Endothelial cell of umbilical vein (primary cell): ENCODE results near the gene RNF6. TPM values are rescaled to one million over a fixed set of nuclear protein-coding genes. Genes with fewer than 3 reads are reported as not detected.
"Not testable (repeated sequence)": the region's sequence is repeated elsewhere in the genome, so short reads cannot be mapped to it uniquely, and the experiment has no call there.

Experiments used
- BruUV-seq: library from RNA; stranded (reverse); fragments of 400-500 nt; replicated peaks from 2 replicates; lab custom pipeline; 2021; lab: Mats Ljungman, UMichigan
- CTCF ChIA-PET: fragments of 300-600, 350-600 bp; sonication (Branson Sonifier 250); formaldehyde crosslinking; loops from one replicate; lab custom pipeline; 2021; ENCODE audit warnings: antibody characterized with exemption, inconsistent platforms; lab: Charles Lee
- POLR2A ChIA-PET: fragments of 300-600, 350-600 bp; sonication (Branson Sonifier 250); formaldehyde crosslinking; loops from one replicate; lab custom pipeline; 2021; ENCODE audit warnings: antibody characterized with exemption, inconsistent platforms; lab: Charles Lee
- DNase-seq: peaks from one replicate; pipeline ENCODE4 v3.0.0-alpha.2; 2011; ENCODE audit warnings: low read depth, low spot score
- FAIRE-seq: peaks from 2 replicates; lab custom pipeline; 2011; peaks lifted over from hg19 to GRCh38; lab: Jason Lieb, UNC
- H2AFZ ChIP-seq: 2 replicates; pipeline ENCODE4 v1.6.0; 2012; ENCODE audit warnings: low read depth, low read length, control low read depth, inconsistent platforms
- H3K27ac ChIP-seq: 2 replicates; pipeline ENCODE4 v1.5.1; 2011; ENCODE audit warnings: low read depth, mild to moderate bottlenecking, control low read depth, low read length, moderate library complexity; ENCODE audit not compliant: insufficient read depth
- H3K27me3 ChIP-seq, 2 experiments: 2 replicates each; pipeline versions ENCODE4 v1.6.0 to v1.6.1; 2011; ENCODE audit warnings: low read length in 2 of 2, mixed read lengths in 1 of 2; ENCODE audit not compliant: control insufficient read depth in 2 of 2, insufficient read depth in 2 of 2
- H3K36me3 ChIP-seq, 2 experiments: 2 replicates in 1 of 2; 3 replicates in 1 of 2; pipeline ENCODE4 v1.5.1; 2011; ENCODE audit warnings: low read length in 2 of 2, mild to moderate bottlenecking in 1 of 2, moderate library complexity in 1 of 2; ENCODE audit not compliant: control insufficient read depth in 2 of 2, insufficient read depth in 2 of 2; ENCODE audit errors: extremely low read depth in 1 of 2
- H3K4me1 ChIP-seq: 3 replicates; pipeline ENCODE4 v1.5.1; 2011; ENCODE audit warnings: mild to moderate bottlenecking, low read length; ENCODE audit not compliant: control insufficient read depth, insufficient read depth; ENCODE audit errors: extremely low read depth
- H3K4me2 ChIP-seq: 2 replicates; pipeline ENCODE4 v1.6.1; 2011; ENCODE audit warnings: low read length, control low read depth, mixed read lengths; ENCODE audit not compliant: insufficient read depth
- H3K4me3 ChIP-seq, 3 experiments: fragments of 200-600 bp in 1 of 3; sonication (generic), shearing (Covaris generic) in 1 of 3; replicated peaks in 1 of 3; 2 replicates each; pipeline ENCODE4 v1.5.1; 2011 to 2016; ENCODE audit warnings: control low read depth in 3 of 3, low read length in 3 of 3, mild to moderate bottlenecking in 2 of 3, inconsistent platforms in 1 of 3, low read depth in 1 of 3, moderate library complexity in 1 of 3; ENCODE audit not compliant: insufficient read depth in 1 of 3
- H3K79me2 ChIP-seq: 2 replicates; pipeline ENCODE4 v1.6.0; 2012; ENCODE audit warnings: low read length, inconsistent platforms; ENCODE audit not compliant: control insufficient read depth, insufficient read depth
- H3K9ac ChIP-seq: replicated peaks from 2 replicates; pipeline ENCODE3; 2011; ENCODE audit warnings: low read length, control low read depth; ENCODE audit not compliant: insufficient read depth; ENCODE audit errors: extremely low read depth
- H3K9me1 ChIP-seq: replicated peaks from 3 replicates; pipeline ENCODE4 v1.6.0; 2011; ENCODE audit warnings: mild to moderate bottlenecking, low read length; ENCODE audit not compliant: control insufficient read depth, insufficient read depth; ENCODE audit errors: extremely low read depth
- H3K9me3 ChIP-seq: replicated peaks from 2 replicates; pipeline ENCODE4 v1.5.1; 2012; ENCODE audit warnings: low read length, inconsistent platforms; ENCODE audit not compliant: control insufficient read depth, insufficient read depth
- H4K20me1 ChIP-seq: replicated peaks from 2 replicates; pipeline ENCODE3; 2011; ENCODE audit warnings: mild to moderate bottlenecking, low read length; ENCODE audit not compliant: control insufficient read depth, insufficient read depth; ENCODE audit errors: extremely low read depth
- CTCF ChIP-seq, 2 donors: IDR thresholded peaks; 1 replicate in 1 of 2; 2 replicates in 1 of 2; pipeline ENCODE4 v1.5.1; 2011; ENCODE audit warnings: low read length in 2 of 2, mild to moderate bottlenecking in 2 of 2, moderate library complexity in 2 of 2, control low read depth in 1 of 2, inconsistent platforms in 1 of 2, low read depth in 1 of 2; ENCODE audit not compliant: insufficient read depth in 1 of 2; ENCODE audit errors: extremely low read depth in 1 of 2
- EZH2 ChIP-seq: IDR thresholded peaks from 2 replicates; pipeline ENCODE4 v1.6.1; 2012; ENCODE audit warnings: borderline replicate concordance, low read depth, mild to moderate bottlenecking, moderate library complexity, low read length, inconsistent platforms; ENCODE audit not compliant: severe bottlenecking
- FOS ChIP-seq: IDR thresholded peaks from 2 replicates; pipeline ENCODE4 v1.6.1; 2011; ENCODE audit warnings: mild to moderate bottlenecking, low read length, moderate library complexity, borderline replicate concordance; ENCODE audit not compliant: insufficient read depth
- GATA2 ChIP-seq: IDR thresholded peaks from 2 replicates; pipeline ENCODE4 v1.7.0; 2011; ENCODE audit warnings: low read depth, mild to moderate bottlenecking, moderate library complexity, mixed read lengths, low read length; ENCODE audit not compliant: insufficient read length, insufficient read depth
- JUN ChIP-seq: IDR thresholded peaks from 2 replicates; pipeline ENCODE4 v1.6.1; 2011; ENCODE audit warnings: borderline replicate concordance, low read depth; ENCODE audit not compliant: insufficient read length, insufficient read depth
- MAX ChIP-seq: IDR thresholded peaks from 2 replicates; pipeline ENCODE4 v1.6.1; 2011; ENCODE audit not compliant: insufficient read depth, insufficient read length
- MYC ChIP-seq: IDR thresholded peaks from one replicate; pipeline ENCODE4 v1.6.1; 2011; ENCODE audit warnings: mild to moderate bottlenecking, low read depth, low read length
- POLR2A ChIP-seq: IDR thresholded peaks from 2 replicates; pipeline ENCODE4 v1.6.1; 2012; ENCODE audit warnings: low read depth, mild to moderate bottlenecking, control low read depth, low read length
- POLR2AphosphoS5 ChIP-seq: IDR thresholded peaks from 2 replicates; pipeline ENCODE4 v1.6.1; 2012; ENCODE audit warnings: low read depth, mild to moderate bottlenecking, control low read depth, low read length, moderate library complexity; ENCODE audit not compliant: insufficient read depth
- dilution Hi-C: fragments of 300-500 bp; cut with MboI; formaldehyde crosslinking; loops from one replicate; pipeline ENCODE4 v1.15.0; 2019; ENCODE audit warnings: low sequenced_read_pairs; ENCODE audit not compliant: extremely low pct_ligation_motif_present
- intact Hi-C: fragments of 100-400 bp; cut with micrococcal nuclease; formaldehyde crosslinking; loops from one replicate; pipeline ENCODE4 v1.10.0; 2022
- polyA plus RNA-seq, 4 experiments: library from polyadenylated mRNA; depleted of rRNA in 3 of 4; stranded (reverse) in 3 of 4; unstranded in 1 of 4; fragments of >200 nt; gene quantifications; 2 replicates each; pipeline versions ENCODE4 v1.2.1 to v1.2.3, GENCODE V29; 2011 to 2012; ENCODE audit warnings: missing spikeins in 1 of 4
- total RNA-seq: library from RNA; stranded (reverse); gene quantifications from 2 replicates; pipeline ENCODE4 v1.2.3, GENCODE V29; 2021

Gene RNF6
- total and polyA plus RNA-seq, 2 donors (not counting 3 experiments of a cell fraction or from before 2014, with no cell fraction given) = 12.7 to 36.4 TPM

- Histone ChIP-seq H3K36me3 (no peaks in the 10 kb centered on the region), H3K9me1 (no peaks in the 10 kb centered on the region), H3K4me1 (peaks cover 18% of the 10 kb centered on the region), H2AFZ (peak overlapping the region; percentile 95), H3K27me3 (peaks cover 11 to 21% of the 10 kb centered on the region in 2 experiments), H4K20me1 (peaks cover 9% of the 10 kb centered on the region), H3K9me3 (no peaks in the 10 kb centered on the region), H3K79me2 (peaks cover 29% of the 10 kb centered on the region), H3K9ac (peak overlapping the region; percentile 78), H3K4me3 (peak overlapping the region; percentile 65 to 76 (median 71)), H3K27ac (peak overlapping the region; percentile 75), H3K4me2 (peak overlapping the region; percentile 96)
- intact Hi-C loops (loop anchor here (1.0 kb wide), 1 partner anchor 32 kb away; no protein-coding TSS in a partner anchor), dilution Hi-C loops (no loop called here)
- CTCF ChIA-PET = interaction anchor here (0.9 kb wide), 1 partner anchor 445 kb away, joined by 4 read pairs; no protein-coding TSS in a partner anchor
- POLR2A ChIA-PET = no interaction called here
- no TSS peak for BruUV-seq
- TF ChIP-seq GATA2 (no peak), FOS (no peak), POLR2A (no peak), MYC (no peak), EZH2 (no peak), JUN (no peak), POLR2AphosphoS5 (no peak), MAX (no peak), CTCF (IDR thresholded peaks at IDR 0.05; ENCODE audit: extremely low read depth in 1 of 2, insufficient read depth in 1 of 2, low read depth in 1 of 2, low read length in 2 of 2) (no peak)
- DNase-seq (no peak), FAIRE-seq (peak; percentile 21)
Observed at GRCh38 chr13:26253262-26253786, 31.2 kb upstream of the RNF6 start.

GRCh38 chr13:26252006-26252405 lies 29.9 kb upstream of the RNF6 start:
- H3K4me2 ChIP-seq, dilution Hi-C loops, H3K9me1 ChIP-seq, CTCF ChIA-PET, FAIRE-seq, H3K27ac ChIP-seq, POLR2A ChIA-PET, BruUV-seq, H2AFZ ChIP-seq, H4K20me1 ChIP-seq, H3K9me3 ChIP-seq, H3K4me3 ChIP-seq, H3K9ac ChIP-seq, H3K36me3 ChIP-seq, intact Hi-C loops, DNase-seq: not testable (repeated sequence)
- H3K79me2 ChIP-seq = peaks cover 19% of the 10 kb centered on the region
- peaks cover 18% of the 10 kb centered on the region for H3K4me1 ChIP-seq
- H3K27me3 ChIP-seq = peaks cover 14 to 31% of the 10 kb centered on the region in 2 experiments
